ENCODE measurements around the gene PPFIA3.

The PPFIA3 gene

GRCh38 chr19:49111218-49111998, 7.9 kb upstream of the PPFIA3 start:
- H3K27ac Mint-ChIP-seq: no peak overlapping the region

GRCh38 chr19:49113762-49114629, 5.3 kb upstream of the PPFIA3 start, which contains the start of gene LIN7B:
LIN7B (plus strand) TSS chr19:49114370; CDS start chr19:49114405, 35 bp downstream.
- no peaks in the 10 kb centered on the region for H3K9me3 Mint-ChIP-seq
- H3K4me3 Mint-ChIP-seq: peak within 1 kb of the TSS; percentile 85
- peaks cover 15% of the 10 kb centered on the region for H3K27me3 Mint-ChIP-seq (ENCODE audit: low read depth, poor library complexity)
- H3K4me1 Mint-ChIP-seq: peaks cover 47% of the 10 kb centered on the region
- TF ChIP-seq CTCF (IDR thresholded peaks at IDR 0.05): no peak
- DNase-seq: peak; percentile 81
- H3K27ac Mint-ChIP-seq: peak within 1 kb of the TSS; percentile 21
- H3K36me3 Mint-ChIP-seq (ENCODE audit: low read depth): peaks cover 7% of the 10 kb centered on the region

More at GRCh38 chr19:49111218-49111998, 7.9 kb upstream of the PPFIA3 start:
- DNase-seq: no peak
- H3K4me1 Mint-ChIP-seq: peaks cover 35% of the 10 kb centered on the region
- no peaks in the 10 kb centered on the region for H3K9me3 Mint-ChIP-seq
- peaks cover 26% of the 10 kb centered on the region for H3K36me3 Mint-ChIP-seq (ENCODE audit: low read depth)
- H3K4me3 Mint-ChIP-seq: no peak overlapping the region
- H3K27me3 Mint-ChIP-seq (ENCODE audit: low read depth, poor library complexity): peaks cover 11% of the 10 kb centered on the region
- TF ChIP-seq CTCF (IDR thresholded peaks at IDR 0.05): no peak

- no peak for TF ChIP-seq CTCF (IDR thresholded peaks at IDR 0.05)
- H3K27me3 Mint-ChIP-seq (ENCODE audit: low read depth, poor library complexity): peaks cover 18% of the 10 kb centered on the region
- H3K4me1 Mint-ChIP-seq: peaks cover 47% of the 10 kb centered on the region
- DNase-seq: peak; percentile 77
- no peaks in the 10 kb centered on the region for H3K9me3 Mint-ChIP-seq
- no peak overlapping the region for H3K27ac Mint-ChIP-seq
- H3K4me3 Mint-ChIP-seq: peak overlapping the region; percentile 85
- no peaks in the 10 kb centered on the region for H3K36me3 Mint-ChIP-seq (ENCODE audit: low read depth)
Measured at GRCh38 chr19:49114630-49115363, 4.5 kb upstream of the PPFIA3 start.

- Mint-ChIP-seq H3K36me3 (ENCODE audit: low read depth) (no peaks in the 10 kb centered on the region), H3K27ac (no peak overlapping the region), H3K27me3 (ENCODE audit: low read depth, poor library complexity) (peaks cover 36% of the 10 kb centered on the region), H3K4me1 (peaks cover 47% of the 10 kb centered on the region), H3K4me3 (peak overlapping the region; percentile 58), H3K9me3 (no peaks in the 10 kb centered on the region)
- TF ChIP-seq CTCF (IDR thresholded peaks at IDR 0.05): no peak
- DNase-seq: no peak
Measured at GRCh38 chr19:49116544-49116943, 2.8 kb upstream of the PPFIA3 start.

- H3K9me3 Mint-ChIP-seq: no peaks in the 10 kb centered on the region
- H3K36me3 Mint-ChIP-seq (ENCODE audit: low read depth): no peaks in the 10 kb centered on the region
- peak overlapping the region; percentile 77 for H3K27ac Mint-ChIP-seq
- no peak for TF ChIP-seq CTCF (IDR thresholded peaks at IDR 0.05)
- H3K4me3 Mint-ChIP-seq: peak overlapping the region; percentile 77
- peaks cover 49% of the 10 kb centered on the region for H3K27me3 Mint-ChIP-seq (ENCODE audit: low read depth, poor library complexity)
- peaks cover 42% of the 10 kb centered on the region for H3K4me1 Mint-ChIP-seq
- no peak for DNase-seq
Measured at GRCh38 chr19:49117677-49118564, 1.4 kb upstream of the PPFIA3 start.

Data from nephron progenitor cell (in vitro differentiated cells).